Osteoblast (primary cell): ENCODE results near the gene SECISBP2L. TPM values are rescaled to one million over a fixed set of nuclear protein-coding genes. Genes with fewer than 3 reads are reported as not detected.

ENCODE experiments used
- DNase-seq: peaks from one replicate; pipeline ENCODE4 v3.0.0; 2011; ENCODE audit warnings: low spot score, mixed read lengths; ENCODE audit not compliant: insufficient read length; ENCODE audit errors: missing footprints
- H2AFZ ChIP-seq: 2 replicates; pipeline ENCODE4 v1.6.0; 2011; ENCODE audit warnings: mild to moderate bottlenecking, low read length
- H3K27ac ChIP-seq: 2 replicates; pipeline ENCODE4 v1.5.1; 2011; ENCODE audit warnings: mild to moderate bottlenecking, low read depth, low read length, moderate library complexity
- H3K27me3 ChIP-seq: 2 replicates; pipeline ENCODE4 v1.6.0; 2012; ENCODE audit warnings: mild to moderate bottlenecking, control low read depth, inconsistent platforms, low read length, moderate library complexity; ENCODE audit not compliant: insufficient read depth
- H3K36me3 ChIP-seq: 2 replicates; pipeline ENCODE4 v1.5.1; 2011; ENCODE audit warnings: mild to moderate bottlenecking, low read length, control low read depth, moderate library complexity; ENCODE audit not compliant: insufficient read depth
- H3K4me1 ChIP-seq: 2 replicates; pipeline ENCODE4 v1.5.1; 2011; ENCODE audit warnings: mild to moderate bottlenecking, low read length, control low read depth, moderate library complexity; ENCODE audit not compliant: insufficient read depth
- H3K4me2 ChIP-seq: 2 replicates; pipeline ENCODE4 v1.6.0; 2011; ENCODE audit warnings: mild to moderate bottlenecking, low read length; ENCODE audit not compliant: insufficient read depth
- H3K4me3 ChIP-seq: fragments of 200-600 bp; sonication (generic); 3 replicates; pipeline ENCODE4 v1.5.1; 2012; ENCODE audit warnings: mild to moderate bottlenecking, low read length, inconsistent platforms; ENCODE audit not compliant: insufficient read depth
- H3K79me2 ChIP-seq: 2 replicates; pipeline ENCODE4 v1.6.0; 2012; ENCODE audit warnings: mild to moderate bottlenecking, low read length, control low read depth, inconsistent platforms; ENCODE audit not compliant: insufficient read depth
- H3K9me3 ChIP-seq: 2 replicates; pipeline ENCODE4 v1.5.1; 2011; ENCODE audit warnings: low read depth, low read length, control low read depth
- H4K20me1 ChIP-seq: 2 replicates; pipeline ENCODE4 v1.6.0; 2012; ENCODE audit warnings: mild to moderate bottlenecking, low read length, control low read depth; ENCODE audit not compliant: insufficient read depth
- total RNA-seq: library from RNA; depleted of rRNA; stranded (reverse); fragments of >200 nt; gene quantifications from 2 replicates; pipeline ENCODE4 v1.2.3, GENCODE V29; 2012
- TF ChIP-seq, protein P1 (sequence below): IDR thresholded peaks from 2 replicates; pipeline ENCODE4 v1.5.1; 2011; ENCODE audit warnings: mild to moderate bottlenecking, low read depth, low read length, moderate library complexity; ENCODE audit errors: extremely low read depth

The SECISBP2L gene
- total RNA-seq, 1 donor, result 42.3 TPM

- H3K27me3 ChIP-seq, result no peaks in the 10 kb centered on the region
- no peak for DNase-seq
- no peak overlapping the region for H3K4me2 ChIP-seq
- H2AFZ ChIP-seq, result no peak overlapping the region
- no peaks in the 10 kb centered on the region for H4K20me1 ChIP-seq
- H3K36me3 ChIP-seq, result peaks cover 21% of the 10 kb centered on the region
- TF ChIP-seq, protein P1, sequence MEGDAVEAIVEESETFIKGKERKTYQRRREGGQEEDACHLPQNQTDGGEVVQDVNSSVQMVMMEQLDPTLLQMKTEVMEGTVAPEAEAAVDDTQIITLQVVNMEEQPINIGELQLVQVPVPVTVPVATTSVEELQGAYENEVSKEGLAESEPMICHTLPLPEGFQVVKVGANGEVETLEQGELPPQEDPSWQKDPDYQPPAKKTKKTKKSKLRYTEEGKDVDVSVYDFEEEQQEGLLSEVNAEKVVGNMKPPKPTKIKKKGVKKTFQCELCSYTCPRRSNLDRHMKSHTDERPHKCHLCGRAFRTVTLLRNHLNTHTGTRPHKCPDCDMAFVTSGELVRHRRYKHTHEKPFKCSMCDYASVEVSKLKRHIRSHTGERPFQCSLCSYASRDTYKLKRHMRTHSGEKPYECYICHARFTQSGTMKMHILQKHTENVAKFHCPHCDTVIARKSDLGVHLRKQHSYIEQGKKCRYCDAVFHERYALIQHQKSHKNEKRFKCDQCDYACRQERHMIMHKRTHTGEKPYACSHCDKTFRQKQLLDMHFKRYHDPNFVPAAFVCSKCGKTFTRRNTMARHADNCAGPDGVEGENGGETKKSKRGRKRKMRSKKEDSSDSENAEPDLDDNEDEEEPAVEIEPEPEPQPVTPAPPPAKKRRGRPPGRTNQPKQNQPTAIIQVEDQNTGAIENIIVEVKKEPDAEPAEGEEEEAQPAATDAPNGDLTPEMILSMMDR, result no peak
- H3K4me3 ChIP-seq, result no peak overlapping the region
- no peaks in the 10 kb centered on the region for H3K79me2 ChIP-seq
- H3K9me3 ChIP-seq, result no peaks in the 10 kb centered on the region
- no peak overlapping the region for H3K27ac ChIP-seq
- H3K4me1 ChIP-seq, result peaks cover 13% of the 10 kb centered on the region
Observed at GRCh38 chr15:48989170-48989569, 57.1 kb downstream of the SECISBP2L start.

GRCh38 chr15:48987142-48987541, 59.1 kb downstream of the SECISBP2L start:
- H3K27ac ChIP-seq, result no peak overlapping the region
- H3K9me3 ChIP-seq, result no peaks in the 10 kb centered on the region
- H3K4me1 ChIP-seq, result peaks cover 14% of the 10 kb centered on the region
- no peak overlapping the region for H2AFZ ChIP-seq
- no peaks in the 10 kb centered on the region for H4K20me1 ChIP-seq
- H3K4me3 ChIP-seq, result no peak overlapping the region
- no peak for DNase-seq
- no peaks in the 10 kb centered on the region for H3K79me2 ChIP-seq
- no peak overlapping the region for H3K4me2 ChIP-seq
- H3K27me3 ChIP-seq, result no peaks in the 10 kb centered on the region
- peaks cover 15% of the 10 kb centered on the region for H3K36me3 ChIP-seq
- TF ChIP-seq, protein P1, result no peak

DNA sequence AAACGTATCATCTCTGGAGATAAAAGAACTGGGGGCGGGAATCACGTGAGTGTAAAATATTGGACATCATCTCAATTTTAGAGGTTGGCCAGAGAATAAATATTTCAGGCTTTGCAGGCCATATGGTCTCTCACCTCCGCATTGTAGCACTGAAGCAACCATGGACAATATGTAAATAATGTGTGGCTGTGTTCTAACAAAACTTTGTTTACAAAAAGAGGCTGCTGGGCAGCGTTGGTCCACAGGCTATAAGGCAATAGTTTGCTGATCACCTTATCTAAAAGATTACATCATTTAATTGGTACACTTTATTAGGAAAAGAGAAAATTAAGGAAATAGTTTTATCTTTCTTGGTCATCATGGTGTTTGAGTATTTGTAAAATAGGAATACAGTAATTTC, 60.0 kb downstream of the SECISBP2L start:
- TF ChIP-seq, protein P1, result no peak

GRCh38 chr15:48985516-48985915, 60.7 kb downstream of the SECISBP2L start:
- peak overlapping the region; percentile 35 for H3K4me2 ChIP-seq

More for the DNA sequence above, 60.0 kb downstream of the SECISBP2L start:
- Histone ChIP-seq H3K27me3 (no peaks in the 10 kb centered on the region), H4K20me1 (no peaks in the 10 kb centered on the region), H3K36me3 (peaks cover 8% of the 10 kb centered on the region), H3K4me3 (no peak overlapping the region), H3K79me2 (no peaks in the 10 kb centered on the region), H3K9me3 (no peaks in the 10 kb centered on the region), H3K27ac (no peak overlapping the region), H3K4me2 (no peak overlapping the region), H3K4me1 (peaks cover 14% of the 10 kb centered on the region), H2AFZ (no peak overlapping the region)
- no peak for DNase-seq

More at GRCh38 chr15:48985516-48985915, 60.7 kb downstream of the SECISBP2L start:
- H3K27me3 ChIP-seq, result no peaks in the 10 kb centered on the region
- H3K27ac ChIP-seq, result peak overlapping the region; percentile 61
- no peaks in the 10 kb centered on the region for H3K79me2 ChIP-seq
- H3K36me3 ChIP-seq, result peaks cover 4% of the 10 kb centered on the region
- H3K9me3 ChIP-seq, result no peaks in the 10 kb centered on the region
- H4K20me1 ChIP-seq, result no peaks in the 10 kb centered on the region
- no peak overlapping the region for H3K4me3 ChIP-seq
- DNase-seq, result no peak
- peaks cover 14% of the 10 kb centered on the region for H3K4me1 ChIP-seq
- H2AFZ ChIP-seq, result no peak overlapping the region
- TF ChIP-seq, protein P1, result no peak
